IMR-90 (cell line): ENCODE data around the gene CRYBA4. TPM values are rescaled to one million over a fixed set of nuclear protein-coding genes. Genes with fewer than 3 reads are reported as not detected.

Experiments
- ATAC-seq: fragments of 200-7000 bp; cut with Tn5 transposase; 2 replicates; pipeline ENCODE4 v1.9.1; 2020; ENCODE audit warnings: low read depth, mild to moderate bottlenecking, moderate library complexity
- BruUV-seq: library from RNA; stranded (reverse); fragments of 400-500 nt; replicated peaks from 2 replicates; lab custom pipeline; 2021; lab: Mats Ljungman, UMichigan
- CTCF ChIA-PET: fragments of 300-600 bp; formaldehyde crosslinking; extraction: SDS; loops from one replicate; lab custom pipeline; 2021; ENCODE audit warnings: antibody characterized with exemption; lab: Yijun Ruan, JAX
- POLR2A ChIA-PET: fragments of 300-600 bp; sonication (Branson Sonifier 250); formaldehyde crosslinking; loops from one replicate; lab custom pipeline; 2022; ENCODE audit warnings: antibody characterized with exemption; ENCODE audit not compliant: unreplicated experiment; lab: Charles Lee
- DNase-seq: peaks from one replicate; pipeline ENCODE4 v3.0.0; 2013
- H2AFZ ChIP-seq: replicated peaks from 2 replicates; pipeline ENCODE3; 2013; ENCODE audit warnings: low read length, mild to moderate bottlenecking; ENCODE audit not compliant: poor library complexity
- H2AK5ac ChIP-seq: 2 replicates; pipeline ENCODE4 v1.6.1; 2013; ENCODE audit warnings: low read depth, low read length, inconsistent platforms
- H2AK9ac ChIP-seq: replicated peaks from 2 replicates; pipeline ENCODE3; 2013; ENCODE audit warnings: mild to moderate bottlenecking, low read depth, low read length, moderate library complexity; ENCODE audit not compliant: poor library complexity
- H2BK120ac ChIP-seq: 2 replicates; pipeline ENCODE4 v1.6.1; 2013; ENCODE audit warnings: low read depth, low read length, inconsistent platforms
- H2BK15ac ChIP-seq: 3 replicates; pipeline ENCODE4 v1.6.1; 2013; ENCODE audit warnings: low read depth, low read length, inconsistent platforms
- H2BK20ac ChIP-seq: 2 replicates; pipeline ENCODE4 v1.6.1; 2013; ENCODE audit warnings: low read depth, mild to moderate bottlenecking, inconsistent platforms, low read length, moderate library complexity
- H2BK5ac ChIP-seq: 2 replicates; pipeline ENCODE4 v1.6.1; 2013; ENCODE audit warnings: mild to moderate bottlenecking, low read depth, low read length, inconsistent platforms; ENCODE audit not compliant: poor library complexity, severe bottlenecking
- H3K14ac ChIP-seq: replicated peaks from 2 replicates; pipeline ENCODE4 v1.6.1; 2013; ENCODE audit warnings: low read depth, low read length, inconsistent platforms
- H3K18ac ChIP-seq: 2 replicates; pipeline ENCODE4 v1.6.1; 2013; ENCODE audit warnings: low read depth, low read length, control low read depth
- H3K23ac ChIP-seq: 2 replicates; pipeline ENCODE4 v1.6.1; 2013; ENCODE audit warnings: low read depth, low read length, inconsistent platforms
- H3K27ac ChIP-seq: 2 replicates; pipeline ENCODE4 v1.5.1; 2013; ENCODE audit warnings: mild to moderate bottlenecking, control low read depth, low read length; ENCODE audit not compliant: insufficient read depth
- H3K27me3 ChIP-seq: 2 replicates; pipeline ENCODE4 v1.6.1; 2013; ENCODE audit warnings: low read length; ENCODE audit not compliant: control insufficient read depth, insufficient read depth
- H3K36me3 ChIP-seq: 2 replicates; pipeline ENCODE4 v1.6.1; 2013; ENCODE audit warnings: low read length, mixed read lengths; ENCODE audit not compliant: control insufficient read depth, insufficient read depth
- H3K4ac ChIP-seq: 2 replicates; pipeline ENCODE4 v1.6.1; 2013; ENCODE audit warnings: low read depth, low read length, inconsistent platforms
- H3K4me1 ChIP-seq: 2 replicates; pipeline ENCODE4 v1.6.1; 2013; ENCODE audit warnings: low read length, mixed read lengths; ENCODE audit not compliant: control insufficient read depth, insufficient read depth
- H3K4me2 ChIP-seq: 2 replicates; pipeline ENCODE4 v1.6.1; 2013; ENCODE audit warnings: low read depth, mild to moderate bottlenecking, control low read depth, low read length, moderate library complexity
- H3K4me3 ChIP-seq: 2 replicates; pipeline ENCODE4 v1.5.1; 2013; ENCODE audit warnings: low read depth, mild to moderate bottlenecking, control low read depth, low read length, moderate library complexity; ENCODE audit not compliant: insufficient read depth
- H3K56ac ChIP-seq: 2 replicates; pipeline ENCODE4 v1.6.1; 2013; ENCODE audit warnings: low read length, inconsistent platforms; ENCODE audit not compliant: insufficient read depth; ENCODE audit errors: extremely low read depth
- H3K79me1 ChIP-seq, 2 experiments: 2 replicates each; pipeline ENCODE4 v1.6.1; 2013; ENCODE audit warnings: low read length in 2 of 2, inconsistent platforms in 1 of 2, low read depth in 1 of 2
- H3K9ac ChIP-seq: 2 replicates; pipeline ENCODE4 v1.6.1; 2013; ENCODE audit warnings: low read depth, low read length, control low read depth
- H3K9me1 ChIP-seq: 2 replicates; pipeline ENCODE4 v1.6.1; 2013; ENCODE audit warnings: low read length, inconsistent platforms; ENCODE audit not compliant: insufficient read depth
- H3K9me3 ChIP-seq: 2 replicates; pipeline ENCODE4 v1.6.1; 2013; ENCODE audit warnings: low read length; ENCODE audit not compliant: control insufficient read depth, insufficient read depth
- H4K20me1 ChIP-seq: 2 replicates; pipeline ENCODE4 v1.6.1; 2013; ENCODE audit warnings: low read length, inconsistent platforms; ENCODE audit not compliant: insufficient read depth
- H4K5ac ChIP-seq: 2 replicates; pipeline ENCODE4 v1.6.1; 2013; ENCODE audit warnings: mild to moderate bottlenecking, low read depth, low read length, control low read depth
- H4K8ac ChIP-seq, 2 experiments: 2 replicates each; pipeline ENCODE4 v1.6.1; 2013; ENCODE audit warnings: low read depth in 2 of 2, low read length in 2 of 2, control low read depth in 1 of 2, inconsistent platforms in 1 of 2
- H4K91ac ChIP-seq: 2 replicates; pipeline ENCODE4 v1.6.1; 2013; ENCODE audit warnings: low read depth, low read length, inconsistent platforms; ENCODE audit not compliant: insufficient read depth
- BHLHE40 ChIP-seq: fragments of 150-350 bp; IDR thresholded peaks from 2 replicates; pipeline ENCODE4 v1.6.1; 2016; ENCODE audit warnings: mild to moderate bottlenecking, low read depth, low read length
- CEBPB ChIP-seq: IDR thresholded peaks from 2 replicates; pipeline ENCODE4 v1.6.1; 2012; ENCODE audit warnings: low read depth, low read length, improper control_type of control experiment
- CHD1 ChIP-seq: IDR thresholded peaks from 2 replicates; pipeline ENCODE4 v1.6.1; 2012; ENCODE audit warnings: low read depth, low read length, improper control_type of control experiment
- CTCF ChIP-seq: conservative IDR thresholded peaks from 2 replicates; pipeline ENCODE4 v1.5.1; 2012; ENCODE audit warnings: mild to moderate bottlenecking, low read depth, low read length, improper control_type of control experiment
- FOS ChIP-seq: fragments of 150-350 bp; IDR thresholded peaks from 2 replicates; pipeline ENCODE4 v1.6.1; 2016; ENCODE audit warnings: low read depth, low read length
- MAFK ChIP-seq: IDR thresholded peaks from 2 replicates; pipeline ENCODE4 v1.6.1; 2012; ENCODE audit warnings: low read depth, low read length, improper control_type of control experiment
- MAZ ChIP-seq: IDR thresholded peaks from 2 replicates; pipeline ENCODE4 v1.6.1; 2012; ENCODE audit warnings: low read depth, mild to moderate bottlenecking, low read length, improper control_type of control experiment, moderate library complexity, borderline replicate concordance
- MXI1 ChIP-seq: IDR thresholded peaks from 2 replicates; pipeline ENCODE4 v1.6.1; 2012; ENCODE audit warnings: low read depth, mild to moderate bottlenecking, low read length, moderate library complexity, borderline replicate concordance
- NFE2L2 ChIP-seq: fragments of 150-350 bp; IDR thresholded peaks from 2 replicates; pipeline ENCODE4 v1.6.1; 2016; ENCODE audit warnings: low read depth, mild to moderate bottlenecking, low read length
- POLR2A ChIP-seq: IDR thresholded peaks from 2 replicates; pipeline ENCODE4 v1.6.1; 2012; ENCODE audit warnings: mild to moderate bottlenecking, low read depth, low read length
- RAD21 ChIP-seq: IDR thresholded peaks from 2 replicates; pipeline ENCODE4 v1.6.1; 2012; ENCODE audit warnings: low read length, improper control_type of control experiment
- RCOR1 ChIP-seq: IDR thresholded peaks from 2 replicates; pipeline ENCODE4 v1.6.1; 2012; ENCODE audit warnings: mild to moderate bottlenecking, low read length, improper control_type of control experiment; ENCODE audit not compliant: insufficient replicate concordance
- RFX5 ChIP-seq: IDR thresholded peaks from 2 replicates; pipeline ENCODE4 v1.8.0; 2012; ENCODE audit warnings: low read depth, mild to moderate bottlenecking, low read length, moderate library complexity
- SMC3 ChIP-seq: fragments of 150-350 bp; IDR thresholded peaks from 2 replicates; pipeline ENCODE4 v1.6.1; 2016; ENCODE audit warnings: low read depth, mild to moderate bottlenecking, antibody characterized with exemption, low read length, moderate library complexity
- WGBS, 2 experiments: methylation state at CpG; one replicate each; pipeline versions ENCODE4 v1.1.5 to v1.1.7; 2013; ENCODE audit warnings: missing lambda C conversion rate in 2 of 2; ENCODE audit not compliant: insufficient read length in 1 of 2; ENCODE audit errors: extremely low coverage in 2 of 2; 5-methylcytosine and 5-hydroxymethylcytosine counted together
- dilution Hi-C: fragments of 300-500 bp; cut with HindIII; formaldehyde crosslinking; loops from one replicate; pipeline ENCODE4 v1.14.3; 2018; ENCODE audit warnings: low sequenced_read_pairs; ENCODE audit not compliant: unreplicated experiment
- in situ Hi-C: fragments of 300-500 bp; cut with MboI; formaldehyde crosslinking; loops from 3 replicates; pipeline ENCODE4 v1.14.3; 2019; ENCODE audit warnings: low sequenced_read_pairs, inconsistent platforms, mixed read lengths
- intact Hi-C: fragments of 100-400 bp; cut with micrococcal nuclease; formaldehyde crosslinking; loops from 2 replicates; pipeline ENCODE4 v1.10.0; 2022
- polyA plus RNA-seq, 3 experiments: library from polyadenylated mRNA; depleted of rRNA; stranded (reverse); fragments of >200 nt; gene quantifications; 2 replicates each; pipeline ENCODE4 v1.2.3, GENCODE V29; 2012; ENCODE audit warnings: low replicate concordance in 1 of 3
- total RNA-seq: library from RNA; depleted of rRNA; stranded (reverse); fragments of >200 nt; gene quantifications from 2 replicates; pipeline ENCODE4 v1.2.3, GENCODE V29; 2012
- TF ChIP-seq, protein P1 (sequence below): fragments of 150-350 bp; IDR thresholded peaks from 2 replicates; pipeline ENCODE4 v1.6.1; 2016; ENCODE audit warnings: low read depth, mild to moderate bottlenecking, low read length, moderate library complexity, borderline replicate concordance
- TF ChIP-seq, protein P2 (sequence below): fragments of 150-350 bp; IDR thresholded peaks from 2 replicates; pipeline ENCODE4 v1.6.1; 2017; ENCODE audit warnings: mild to moderate bottlenecking, antibody characterized with exemption, low read length, low read depth

The CRYBA4 gene
- total and polyA plus RNA-seq, 2 of the 4 experiments (the other 2 are of a cell fraction): not detected

DNA sequence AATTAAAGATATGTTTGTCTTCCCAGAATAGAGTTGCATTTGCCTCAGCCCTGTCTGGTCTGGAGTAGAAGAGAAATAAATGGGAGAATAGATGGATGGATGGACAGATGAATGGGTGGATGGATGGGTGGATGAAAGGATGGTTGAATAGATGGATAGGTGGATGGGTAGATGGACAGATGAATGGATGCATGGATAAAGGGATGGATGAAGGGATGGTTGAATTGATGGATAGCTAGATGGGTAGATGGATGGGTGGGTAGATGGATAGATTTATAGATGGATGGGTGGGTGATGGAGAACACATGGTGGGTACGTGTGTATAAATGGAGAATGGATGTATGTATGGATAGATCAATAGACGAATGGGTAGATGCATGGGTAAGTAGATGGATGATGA, 12.5 kb upstream of the CRYBA4 start:
- Histone ChIP-seq H2BK120ac (peak overlapping the region; percentile 98; the same call in 1 of the 2 replicates), H3K9ac (no peak overlapping the region), H3K4me3 (no peak overlapping the region), H4K5ac (peak overlapping the region; percentile 23; the same call in 1 of the 2 replicates), H3K36me3 (no peaks in the 10 kb centered on the region), H4K20me1 (no peaks in the 10 kb centered on the region), H2BK15ac (peak overlapping the region; percentile 87; the same call in 2 of the 3 replicates), H3K14ac (peak overlapping the region; percentile 74), H3K79me1 (peaks cover 0 to 5% of the 10 kb centered on the region in 2 experiments; a peak in 1 of 4 replicates), H3K56ac (no peak overlapping the region), H3K27ac (no peak overlapping the region), H2AK9ac (no peak overlapping the region), H2BK5ac (peak overlapping the region; percentile 10), H4K8ac (0 out of 4 replicates have a peak overlapping the region, but pooled peaks of 1 of the 2 experiments have one; percentile 77), H3K4ac (peak overlapping the region; percentile 90; the same call in 1 of the 2 replicates), H3K18ac (no peak overlapping the region; the same call in 1 of the 2 replicates), H2AFZ (no peak overlapping the region), H2BK20ac (peak overlapping the region; percentile 92), H4K91ac (no peak overlapping the region), H3K9me3 (no peaks in the 10 kb centered on the region), H3K9me1 (peaks cover 16% of the 10 kb centered on the region), H3K4me1 (peaks cover 8% of the 10 kb centered on the region), H3K4me2 (no peak overlapping the region), H3K23ac (no peak overlapping the region), H2AK5ac (peak overlapping the region; percentile 36; the same call in 1 of the 2 replicates), H3K27me3 (peaks cover 8% of the 10 kb centered on the region)
- no peak for TF ChIP-seq RAD21
- TF ChIP-seq CTCF: no peak
- TF ChIP-seq NFE2L2: no peak
- TF ChIP-seq CHD1: no peak
- TF ChIP-seq, protein P1, sequence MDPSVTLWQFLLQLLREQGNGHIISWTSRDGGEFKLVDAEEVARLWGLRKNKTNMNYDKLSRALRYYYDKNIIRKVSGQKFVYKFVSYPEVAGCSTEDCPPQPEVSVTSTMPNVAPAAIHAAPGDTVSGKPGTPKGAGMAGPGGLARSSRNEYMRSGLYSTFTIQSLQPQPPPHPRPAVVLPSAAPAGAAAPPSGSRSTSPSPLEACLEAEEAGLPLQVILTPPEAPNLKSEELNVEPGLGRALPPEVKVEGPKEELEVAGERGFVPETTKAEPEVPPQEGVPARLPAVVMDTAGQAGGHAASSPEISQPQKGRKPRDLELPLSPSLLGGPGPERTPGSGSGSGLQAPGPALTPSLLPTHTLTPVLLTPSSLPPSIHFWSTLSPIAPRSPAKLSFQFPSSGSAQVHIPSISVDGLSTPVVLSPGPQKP: no peak
- TF ChIP-seq CEBPB: no peak
- no peak for TF ChIP-seq FOS
- no peak for TF ChIP-seq RFX5
- TF ChIP-seq SMC3: no peak
- no peak for TF ChIP-seq RCOR1
- TF ChIP-seq POLR2A: no peak
- TF ChIP-seq, protein P2, sequence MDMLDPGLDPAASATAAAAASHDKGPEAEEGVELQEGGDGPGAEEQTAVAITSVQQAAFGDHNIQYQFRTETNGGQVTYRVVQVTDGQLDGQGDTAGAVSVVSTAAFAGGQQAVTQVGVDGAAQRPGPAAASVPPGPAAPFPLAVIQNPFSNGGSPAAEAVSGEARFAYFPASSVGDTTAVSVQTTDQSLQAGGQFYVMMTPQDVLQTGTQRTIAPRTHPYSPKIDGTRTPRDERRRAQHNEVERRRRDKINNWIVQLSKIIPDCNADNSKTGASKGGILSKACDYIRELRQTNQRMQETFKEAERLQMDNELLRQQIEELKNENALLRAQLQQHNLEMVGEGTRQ: no peak
- no peak for TF ChIP-seq MAZ
- no peak for TF ChIP-seq BHLHE40
- TF ChIP-seq MAFK: no peak
- no peak for TF ChIP-seq MXI1
- no TSS peak for BruUV-seq
- no peak for DNase-seq
- intact Hi-C loops: no loop called here
- POLR2A ChIA-PET: no interaction called here
- in situ Hi-C loops: no loop called here
- CTCF ChIA-PET: no interaction called here
- no peak for ATAC-seq
- dilution Hi-C loops: no loop called here
- 88 to 100% methylated on average over 1 to 2 of the region's 2 CpGs for WGBS, 2 experiments
